SK-N-SH treated with all-trans-retinoic acid at 6 μM for 48 hours (cell line): ENCODE measurements around the gene CBX5.

Experiments
- ATAC-seq: fragments of 200-7000 bp; cut with Tn5 transposase; 3 replicates; pipeline ENCODE4 v1.9.1; 2020; ENCODE audit warnings: mild to moderate bottlenecking, moderate library complexity
- ARNTL ChIP-seq: fragments of 450-650 bp; formaldehyde crosslinking; IDR thresholded peaks from 2 replicates; pipeline ENCODE4 v1.5.0; 2020; ENCODE audit warnings: low read depth, mild to moderate bottlenecking, moderate library complexity, borderline replicate concordance
- BACH2 ChIP-seq: fragments of 250-450 bp; sonication (Bioruptor Pico); IDR thresholded peaks from 2 replicates; pipeline ENCODE4 v1.9.0; 2021; ENCODE audit warnings: mild to moderate bottlenecking, borderline replicate concordance
- CSDC2 ChIP-seq: fragments of 250-450 bp; sonication (Bioruptor Pico); IDR thresholded peaks from 2 replicates; pipeline ENCODE4 v1.5.0; 2020; ENCODE audit warnings: mild to moderate bottlenecking, moderate library complexity
- CSRNP3 ChIP-seq: fragments of 250-450 bp; sonication (Bioruptor Pico); IDR thresholded peaks from 2 replicates; pipeline ENCODE4 v1.5.1; 2021; ENCODE audit warnings: mild to moderate bottlenecking, moderate library complexity
- ESRRG ChIP-seq: fragments of 250-450 bp; sonication (Bioruptor Pico); IDR thresholded peaks from 2 replicates; pipeline ENCODE4 v1.6.1; 2021; ENCODE audit warnings: mild to moderate bottlenecking
- GLIS3 ChIP-seq: fragments of 250-450 bp; sonication (Bioruptor Pico); IDR thresholded peaks from 2 replicates; pipeline ENCODE4 v1.5.0; 2020; ENCODE audit warnings: mild to moderate bottlenecking, moderate library complexity
- ISL1 ChIP-seq: fragments of 250-450 bp; sonication (Bioruptor Pico); IDR thresholded peaks from 2 replicates; pipeline ENCODE4 v2.1.2; 2022; ENCODE audit warnings: mild to moderate bottlenecking, moderate library complexity
- POU6F1 ChIP-seq: fragments of 250-450 bp; sonication (Bioruptor Pico); IDR thresholded peaks from 2 replicates; pipeline ENCODE4 v1.8.0; 2021; ENCODE audit warnings: low read depth, mild to moderate bottlenecking, moderate library complexity, borderline replicate concordance
- PPARA ChIP-seq: fragments of 250-450 bp; sonication (Bioruptor Pico); IDR thresholded peaks from 2 replicates; pipeline ENCODE4 v1.5.0; 2020; ENCODE audit warnings: mild to moderate bottlenecking, borderline replicate concordance
- RARB ChIP-seq: fragments of 250-450 bp; sonication (Bioruptor Pico); IDR thresholded peaks from 2 replicates; pipeline ENCODE4 v1.8.0; 2021; ENCODE audit warnings: mild to moderate bottlenecking, moderate library complexity
- SNAI2 ChIP-seq: fragments of 250-450 bp; sonication (Bioruptor Pico); IDR thresholded peaks from 2 replicates; pipeline ENCODE4 v1.5.0; 2020; ENCODE audit warnings: mild to moderate bottlenecking, moderate library complexity
- TCF4 ChIP-seq: fragments of 250-450 bp; sonication (Bioruptor Pico); IDR thresholded peaks from 2 replicates; pipeline ENCODE4 v1.8.0; 2021; ENCODE audit warnings: mild to moderate bottlenecking, moderate library complexity, borderline replicate concordance
- TOX ChIP-seq: fragments of 250-450 bp; sonication (Bioruptor Pico); IDR thresholded peaks from 2 replicates; pipeline ENCODE4 v1.8.0; 2021; ENCODE audit warnings: mild to moderate bottlenecking, moderate library complexity, borderline replicate concordance
- TSHZ2 ChIP-seq: fragments of 250-450 bp; sonication (Bioruptor Pico); IDR thresholded peaks from 2 replicates; pipeline ENCODE4 v1.5.0; 2020; ENCODE audit warnings: mild to moderate bottlenecking, moderate library complexity
- ZC3H10 ChIP-seq: fragments of 250-450 bp; sonication (Bioruptor Pico); IDR thresholded peaks from 2 replicates; pipeline ENCODE4 v1.5.1; 2021; ENCODE audit warnings: mild to moderate bottlenecking, moderate library complexity
- ZFP30 ChIP-seq: fragments of 450-650 bp; formaldehyde crosslinking; IDR thresholded peaks from 2 replicates; pipeline ENCODE4 v1.5.0; 2022; ENCODE audit warnings: mild to moderate bottlenecking, moderate library complexity
- ZNF565 ChIP-seq: fragments of 450-650 bp; formaldehyde crosslinking; conservative IDR thresholded peaks from 2 replicates; pipeline ENCODE4 v1.5.0; 2020; ENCODE audit warnings: low read depth, mild to moderate bottlenecking, moderate library complexity

The CBX5 gene

GRCh38 chr12:54300732-54301427, 21.0 kb upstream of the CBX5 start, which contains the start of gene NFE2:
Gene NFE2 (minus strand): TSS chr12:54301015. CDS start chr12:54295248, 5,767 bp downstream.
- peak; percentile 98 for ATAC-seq
- TF ChIP-seq ISL1 (CRISPR knock-in tag) (no peak), CSDC2 (CRISPR knock-in tag) (no peak), TSHZ2 (CRISPR knock-in tag) (no peak)
- TF ChIP-seq, all 23 proteins: peak for 0

DNA sequence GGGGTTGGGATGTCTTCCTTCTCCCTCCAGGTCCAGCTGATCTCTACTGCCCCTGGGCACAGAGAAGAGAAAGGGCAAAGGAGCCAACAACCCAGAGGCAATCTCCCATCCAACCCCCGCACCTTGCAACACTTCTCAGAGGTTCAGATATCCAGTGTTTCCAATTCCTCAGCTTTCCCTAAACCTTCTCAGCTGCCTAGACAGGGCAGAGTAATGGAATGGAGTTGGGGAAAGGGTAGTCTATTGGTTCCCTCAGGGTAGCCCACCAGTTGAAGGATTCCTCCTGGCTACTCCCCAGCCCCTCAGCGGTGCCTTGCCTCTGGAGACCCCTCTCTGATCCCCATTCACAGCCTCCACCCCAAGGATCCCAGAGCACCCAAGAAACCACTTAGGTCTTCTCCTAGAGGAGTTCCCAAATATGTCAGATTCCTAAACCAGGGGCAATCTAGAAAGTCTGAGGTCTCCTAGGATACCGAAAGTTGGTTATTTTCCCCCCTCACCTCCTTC, 20.4 kb upstream of the CBX5 start:
- peak; percentile 16 for ATAC-seq
- TF ChIP-seq TOX (CRISPR knock-in tag) (no peak), ZFP30 (CRISPR knock-in tag) (no peak)

GRCh38 chr12:54299515-54300224, 19.7 kb upstream of the CBX5 start:
- ATAC-seq = no peak
- TF ChIP-seq PPARA (CRISPR knock-in tag) (no peak), ZNF565 (CRISPR knock-in tag) (no peak), ARNTL (CRISPR knock-in tag) (no peak), BACH2 (CRISPR knock-in tag) (no peak), ZFP30 (CRISPR knock-in tag) (no peak), CSRNP3 (CRISPR knock-in tag) (no peak), ESRRG (no peak), RARB (CRISPR knock-in tag) (no peak)
- TF ChIP-seq, all 23 proteins: peak for 0

- no peak for TF ChIP-seq BACH2 (CRISPR knock-in tag)
- no peak for TF ChIP-seq TCF4 (CRISPR knock-in tag)
- no peak for TF ChIP-seq ESRRG
- no peak for TF ChIP-seq TOX (CRISPR knock-in tag)
- TF ChIP-seq POU6F1 (CRISPR knock-in tag) = no peak
- TF ChIP-seq, all 23 proteins: peak for 0
- ATAC-seq = no peak
These were observed 19.0 kb upstream of the CBX5 start for GRCh38 chr12:54298904-54299303.

GRCh38 chr12:54296393-54297099, 16.6 kb upstream of the CBX5 start:
- ATAC-seq = no peak
- no peak for TF ChIP-seq ZC3H10 (CRISPR knock-in tag)
- no peak for TF ChIP-seq ARNTL (CRISPR knock-in tag)
- no peak for TF ChIP-seq TOX (CRISPR knock-in tag)
- no peak for TF ChIP-seq CSRNP3 (CRISPR knock-in tag)
- no peak for TF ChIP-seq TSHZ2 (CRISPR knock-in tag)
- no peak for TF ChIP-seq GLIS3 (CRISPR knock-in tag)
- TF ChIP-seq CSDC2 (CRISPR knock-in tag) = no peak
- TF ChIP-seq BACH2 (CRISPR knock-in tag) = no peak
- no peak for TF ChIP-seq SNAI2 (CRISPR knock-in tag)
- TF ChIP-seq ESRRG = no peak
- TF ChIP-seq ZFP30 (CRISPR knock-in tag) = no peak
- no peak for TF ChIP-seq POU6F1 (CRISPR knock-in tag)
